OCI-LY1 (cell line): ENCODE results near the gene ZNF143.

Experiments used
- EZH2 ChIP-seq: fragments of 200-600 bp; sonication (generic), shearing (Covaris generic); IDR thresholded peaks from 2 replicates; pipeline ENCODE4 v1.8.0; 2017; ENCODE audit warnings: borderline replicate concordance, mixed run types, mild to moderate bottlenecking, antibody characterized with exemption, low read length, moderate library complexity, mixed read lengths
- TF ChIP-seq, protein P1 (sequence below): fragments of 200-600 bp; sonication (generic), shearing (Covaris generic); IDR thresholded peaks from 2 replicates; pipeline ENCODE4 v1.5.1; 2017; ENCODE audit warnings: mild to moderate bottlenecking, antibody characterized with exemption, low read length, moderate library complexity, mixed read lengths

DNA sequence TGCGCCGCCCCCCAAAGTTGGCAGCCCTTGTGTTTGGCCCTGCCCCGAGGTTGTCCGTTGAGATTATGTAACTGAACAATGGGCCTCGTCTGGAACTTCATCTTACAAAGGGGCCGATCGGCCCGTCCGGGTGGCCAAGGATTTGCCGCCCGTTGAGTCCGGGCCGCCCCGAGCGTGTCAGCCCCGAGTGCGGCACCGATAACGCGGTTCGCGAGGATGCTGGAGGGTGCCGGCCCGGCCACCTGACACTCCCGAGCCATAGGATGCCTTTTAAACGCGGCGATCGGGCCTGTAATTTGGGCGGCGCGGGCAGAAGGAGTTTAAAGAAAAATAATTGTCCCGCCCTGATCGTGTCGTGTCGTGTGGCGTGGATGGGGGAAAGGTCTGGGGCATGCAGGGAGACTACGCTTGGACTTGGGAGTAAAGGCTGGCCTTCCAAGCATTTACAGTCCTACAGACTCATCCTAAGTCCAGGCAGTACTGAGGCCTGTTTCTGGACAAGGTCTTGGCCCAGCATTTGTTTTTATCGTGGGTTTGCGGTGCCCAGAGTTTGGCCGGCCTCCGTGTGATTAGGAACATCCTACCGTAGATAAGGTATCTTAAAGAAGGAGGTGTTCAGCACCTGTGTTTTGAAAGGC lies 113.9 kb downstream of the ZNF143 start:
- TF ChIP-seq, protein P1, sequence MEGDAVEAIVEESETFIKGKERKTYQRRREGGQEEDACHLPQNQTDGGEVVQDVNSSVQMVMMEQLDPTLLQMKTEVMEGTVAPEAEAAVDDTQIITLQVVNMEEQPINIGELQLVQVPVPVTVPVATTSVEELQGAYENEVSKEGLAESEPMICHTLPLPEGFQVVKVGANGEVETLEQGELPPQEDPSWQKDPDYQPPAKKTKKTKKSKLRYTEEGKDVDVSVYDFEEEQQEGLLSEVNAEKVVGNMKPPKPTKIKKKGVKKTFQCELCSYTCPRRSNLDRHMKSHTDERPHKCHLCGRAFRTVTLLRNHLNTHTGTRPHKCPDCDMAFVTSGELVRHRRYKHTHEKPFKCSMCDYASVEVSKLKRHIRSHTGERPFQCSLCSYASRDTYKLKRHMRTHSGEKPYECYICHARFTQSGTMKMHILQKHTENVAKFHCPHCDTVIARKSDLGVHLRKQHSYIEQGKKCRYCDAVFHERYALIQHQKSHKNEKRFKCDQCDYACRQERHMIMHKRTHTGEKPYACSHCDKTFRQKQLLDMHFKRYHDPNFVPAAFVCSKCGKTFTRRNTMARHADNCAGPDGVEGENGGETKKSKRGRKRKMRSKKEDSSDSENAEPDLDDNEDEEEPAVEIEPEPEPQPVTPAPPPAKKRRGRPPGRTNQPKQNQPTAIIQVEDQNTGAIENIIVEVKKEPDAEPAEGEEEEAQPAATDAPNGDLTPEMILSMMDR, result no peak
- no peak for TF ChIP-seq EZH2
